WTC11 (cell line): Measurements from ENCODE around the gene TMEM271. TPM values are rescaled to one million over a fixed set of nuclear protein-coding genes. Genes with fewer than 3 reads are reported as not detected.
"Not testable (repeated sequence)": the region's sequence is repeated elsewhere in the genome, so short reads cannot be mapped to it uniquely, and the experiment has no call there.

Experiments
- ATAC-seq: fragments of 200-7000 bp; cut with Tn5 transposase; 2 replicates; pipeline ENCODE4 v1.10.0; 2021; ENCODE audit warnings: mild to moderate bottlenecking, moderate library complexity
- CTCF ChIA-PET: fragments of 300-600 bp; sonication (Branson Sonifier 250); formaldehyde crosslinking; loops from one replicate; lab custom pipeline; 2021; ENCODE audit warnings: antibody characterized with exemption; lab: Charles Lee
- POLR2A ChIA-PET: fragments of 350-600 bp; sonication (Branson Sonifier 250); formaldehyde crosslinking; loops from one replicate; lab custom pipeline; 2021; ENCODE audit warnings: antibody characterized with exemption; lab: Charles Lee
- DNase-seq: peaks from one replicate; pipeline ENCODE4 v3.0.0; 2021; ENCODE audit warnings: low spot score
- H3K27ac Mint-ChIP-seq: 2 replicates; pipeline ENCODE4 v1.8.0; 2021; ENCODE audit warnings: mixed read lengths
- H3K27me3 Mint-ChIP-seq: 2 replicates; pipeline ENCODE4 v1.8.0; 2021; ENCODE audit warnings: low read depth, mild to moderate bottlenecking, moderate library complexity, mixed read lengths
- H3K36me3 Mint-ChIP-seq: 2 replicates; pipeline ENCODE4 v1.8.0; 2021; ENCODE audit warnings: mixed read lengths
- H3K4me1 Mint-ChIP-seq: 2 replicates; pipeline ENCODE4 v1.8.0; 2022; ENCODE audit warnings: mixed read lengths
- H3K4me3 Mint-ChIP-seq: 2 replicates; pipeline ENCODE4 v1.8.0; 2021; ENCODE audit warnings: mild to moderate bottlenecking, moderate library complexity, mixed read lengths
- H3K9me3 Mint-ChIP-seq: 2 replicates; pipeline ENCODE4 v1.8.0; 2021; ENCODE audit warnings: mixed read lengths
- CBFB ChIP-seq: sonication (generic); formaldehyde crosslinking; IDR thresholded peaks from 2 replicates; pipeline ENCODE4 v1.8.1; 2022; ENCODE audit warnings: mild to moderate bottlenecking, low read depth, missing genetic modification reagents
- CREM ChIP-seq: sonication (generic); formaldehyde crosslinking; IDR thresholded peaks from 2 replicates; pipeline ENCODE4 v1.8.1; 2022; ENCODE audit warnings: mild to moderate bottlenecking, missing genetic modification reagents, moderate library complexity
- GTF2I ChIP-seq: fragments of 250-450 bp; sonication (Bioruptor Pico); conservative IDR thresholded peaks from 2 replicates; pipeline ENCODE4 v1.4.0; 2021; ENCODE audit warnings: mild to moderate bottlenecking
- HMGXB4 ChIP-seq: sonication (generic); formaldehyde crosslinking; IDR thresholded peaks from 2 replicates; pipeline ENCODE4 v1.8.1; 2023; ENCODE audit warnings: mild to moderate bottlenecking, moderate library complexity, missing genetic modification reagents
- IRF1 ChIP-seq: sonication (generic); formaldehyde crosslinking; IDR thresholded peaks from 2 replicates; pipeline ENCODE4 v1.8.0; 2023; ENCODE audit warnings: missing genetic modification reagents
- JUN ChIP-seq: sonication (generic); formaldehyde crosslinking; IDR thresholded peaks from 2 replicates; pipeline ENCODE4 v1.8.0; 2023; ENCODE audit warnings: mild to moderate bottlenecking, missing genetic modification reagents
- KAT7 ChIP-seq: sonication (generic); formaldehyde crosslinking; IDR thresholded peaks from 2 replicates; pipeline ENCODE4 v1.8.1; 2023; ENCODE audit warnings: missing genetic modification reagents, mild to moderate bottlenecking, borderline replicate concordance
- MAX ChIP-seq: sonication (generic); formaldehyde crosslinking; IDR thresholded peaks from 2 replicates; pipeline ENCODE4 v1.8.0; 2022; ENCODE audit warnings: mild to moderate bottlenecking, missing genetic modification reagents
- MLX ChIP-seq: sonication (generic); formaldehyde crosslinking; IDR thresholded peaks from 2 replicates; pipeline ENCODE4 v1.8.1; 2023; ENCODE audit warnings: mild to moderate bottlenecking, missing genetic modification reagents, moderate library complexity
- NFYB ChIP-seq: sonication (generic); formaldehyde crosslinking; conservative IDR thresholded peaks from 2 replicates; pipeline ENCODE4 v1.8.0; 2022; ENCODE audit warnings: low read depth, missing genetic modification reagents
- SMAD3 ChIP-seq: sonication (generic); formaldehyde crosslinking; IDR thresholded peaks from 2 replicates; pipeline ENCODE4 v1.8.0; 2022; ENCODE audit warnings: missing genetic modification reagents, mild to moderate bottlenecking, borderline replicate concordance
- SMAD4 ChIP-seq: sonication (generic); formaldehyde crosslinking; IDR thresholded peaks from 2 replicates; pipeline ENCODE4 v1.8.0; 2022; ENCODE audit warnings: mild to moderate bottlenecking, missing genetic modification reagents
- TEAD4 ChIP-seq: sonication (generic); formaldehyde crosslinking; IDR thresholded peaks from 2 replicates; pipeline ENCODE4 v1.8.0; 2022; ENCODE audit warnings: mild to moderate bottlenecking, missing genetic modification reagents
- TP53 ChIP-seq: sonication (generic); formaldehyde crosslinking; IDR thresholded peaks from 2 replicates; pipeline ENCODE4 v1.8.1; 2023; ENCODE audit warnings: mild to moderate bottlenecking, missing genetic modification reagents
- ZNF138 ChIP-seq: sonication (generic); formaldehyde crosslinking; conservative IDR thresholded peaks from 2 replicates; pipeline ENCODE4 v1.8.1; 2022; ENCODE audit warnings: mild to moderate bottlenecking, moderate library complexity, missing genetic modification reagents
- ZNF232 ChIP-seq: sonication (generic); formaldehyde crosslinking; IDR thresholded peaks from 2 replicates; pipeline ENCODE4 v1.8.0; 2022; ENCODE audit warnings: mild to moderate bottlenecking, missing genetic modification reagents
- total RNA-seq: library from RNA; stranded (reverse); gene quantifications from 3 replicates; pipeline ENCODE4 v1.2.3, GENCODE V29; 2021

TMEM271 gene
- total RNA-seq, 1 experiment from 2014 or later = 0.31 TPM

- ATAC-seq = no peak
- no peak for TF ChIP-seq KAT7 (CRISPR knock-in tag)
- TF ChIP-seq MLX = no peak
- TF ChIP-seq SMAD3 = no peak
- no peak for TF ChIP-seq GTF2I (CRISPR knock-in tag)
- TF ChIP-seq, all 79 proteins: peak for 0
- DNase-seq = no peak
- CTCF ChIA-PET = no interaction called here
- POLR2A ChIA-PET = no interaction called here
- Mint-ChIP-seq H3K4me3 (no peak overlapping the region), H3K27me3 (peaks cover 20% of the 10 kb centered on the region), H3K9me3 (peaks cover 49% of the 10 kb centered on the region), H3K27ac (no peak overlapping the region), H3K36me3 (peaks cover 23% of the 10 kb centered on the region), H3K4me1 (no peaks in the 10 kb centered on the region)
These were observed 16.0 kb downstream of the TMEM271 start for GRCh38 chr4:560061-560460.

- ATAC-seq = no peak
- CTCF ChIA-PET = no interaction called here
- peaks cover 38% of the 10 kb centered on the region for H3K9me3 Mint-ChIP-seq
- peaks cover 28% of the 10 kb centered on the region for H3K27me3 Mint-ChIP-seq
- H3K4me3 Mint-ChIP-seq = no peak overlapping the region
- no peak for TF ChIP-seq ZNF232 (CRISPR knock-in tag)
- no peak for TF ChIP-seq JUN (CRISPR knock-in tag)
- TF ChIP-seq NFYB (CRISPR knock-in tag) = no peak
- TF ChIP-seq SMAD4 (CRISPR knock-in tag) = no peak
- TF ChIP-seq GTF2I (CRISPR knock-in tag) = no peak
- no peak for TF ChIP-seq CBFB
- TF ChIP-seq ZNF138 (CRISPR knock-in tag) = no peak
- no peak for TF ChIP-seq MAX
- no peak for TF ChIP-seq TEAD4 (CRISPR knock-in tag)
- no peak for TF ChIP-seq HMGXB4 (CRISPR knock-in tag)
- TF ChIP-seq TP53 (CRISPR knock-in tag) = no peak
- no peak for TF ChIP-seq IRF1 (CRISPR knock-in tag)
- TF ChIP-seq MLX = no peak
- no peak for TF ChIP-seq CREM
- no peak for DNase-seq
- peaks cover 13% of the 10 kb centered on the region; the same call in 1 of the 2 replicates for H3K36me3 Mint-ChIP-seq
- POLR2A ChIA-PET = no interaction called here
- no peaks in the 10 kb centered on the region for H3K4me1 Mint-ChIP-seq
- H3K27ac Mint-ChIP-seq = no peak overlapping the region
These were observed 20.4 kb downstream of the TMEM271 start for GRCh38 chr4:555566-556275.

GRCh38 chr4:554793-555320 lies 21.2 kb downstream of the TMEM271 start:
- DNase-seq, POLR2A ChIA-PET, ATAC-seq, H3K4me3 Mint-ChIP-seq, H3K27ac Mint-ChIP-seq, CTCF ChIA-PET, H3K4me1 Mint-ChIP-seq: not testable (repeated sequence)
- peaks cover 38% of the 10 kb centered on the region for H3K9me3 Mint-ChIP-seq
- peaks cover 24% of the 10 kb centered on the region for H3K27me3 Mint-ChIP-seq
- H3K36me3 Mint-ChIP-seq = peaks cover 13% of the 10 kb centered on the region; the same call in 1 of the 2 replicates
